HG03095 (cell line): ENCODE measurements around the gene SOX6.
A peak's percentile ranks its signal among the peaks of the same experiment; 100 is the strongest.
"Not testable (repeated sequence)": the region's sequence is repeated elsewhere in the genome, so short reads cannot be mapped to it uniquely, and the experiment has no call there.

Experiments
- ATAC-seq: cut with Tn5 transposase; IDR thresholded peaks from one replicate; pipeline ENCODE4 v1.9.1; 2021; ENCODE audit warnings: moderate library complexity; ENCODE audit not compliant: unreplicated experiment

SOX6 gene

DNA sequence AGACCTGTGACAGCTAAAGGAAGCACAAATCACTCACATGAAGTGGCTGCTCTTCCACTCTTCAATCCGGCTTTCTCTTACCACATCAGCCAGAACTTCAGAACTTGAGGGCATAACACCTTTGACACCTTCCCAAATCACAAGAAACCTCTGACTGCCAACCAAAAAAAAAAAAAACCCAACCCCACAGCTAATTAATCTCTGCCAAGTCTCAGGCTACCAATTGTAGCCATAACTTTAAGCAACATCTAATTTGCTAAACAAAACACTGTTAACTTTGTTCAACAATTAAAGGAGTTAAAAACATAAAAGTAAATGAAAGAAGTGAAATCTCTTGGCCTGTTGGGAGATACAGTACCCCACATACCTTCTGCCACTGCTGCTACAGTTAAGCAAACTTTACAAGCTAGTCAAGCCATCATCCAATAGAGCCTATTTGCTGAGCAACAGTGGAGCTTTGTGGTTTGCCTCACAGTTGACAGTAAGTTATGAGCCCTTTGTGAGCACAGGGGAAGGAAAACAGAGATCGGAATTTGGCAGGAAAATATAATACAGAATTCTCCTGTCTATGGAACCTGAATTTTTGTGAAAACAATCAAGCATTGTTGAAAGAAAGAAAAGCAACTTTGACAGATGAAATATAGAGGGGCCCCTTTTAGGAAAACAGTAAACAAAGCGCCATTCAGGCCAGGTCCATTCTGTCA lies at the start of gene SOX6:
TSS of gene SOX6 (minus strand) at position 490 of the 704 bp plus-strand sequence. CDS start 15,298 bp downstream, outside the sequence.
- no peak for ATAC-seq

DNA sequence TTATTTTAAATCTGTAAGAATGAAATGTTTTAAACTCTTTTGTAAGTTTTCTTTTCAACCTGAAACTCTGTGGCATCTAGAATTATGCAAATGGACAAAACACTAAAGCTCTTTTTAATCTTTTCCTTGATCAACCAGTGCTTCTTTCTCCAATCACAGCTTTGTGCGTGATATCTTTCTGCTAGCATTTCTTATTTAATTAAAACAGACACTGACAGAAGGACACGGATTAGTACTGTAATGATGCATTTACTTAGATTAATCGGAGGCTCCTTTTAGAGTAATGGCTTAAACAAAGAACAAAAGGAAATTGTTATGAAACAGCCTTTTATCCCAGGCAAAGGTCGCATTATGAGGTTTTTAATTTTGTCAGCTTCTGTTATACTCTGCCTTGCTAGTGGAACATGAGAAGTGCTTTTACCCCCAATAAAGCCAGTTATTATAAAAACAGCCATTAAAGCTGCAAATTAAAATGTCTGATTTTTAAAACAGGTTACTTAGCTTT lies 48.5 kb upstream of the SOX6 start:
- ATAC-seq: no peak

DNA sequence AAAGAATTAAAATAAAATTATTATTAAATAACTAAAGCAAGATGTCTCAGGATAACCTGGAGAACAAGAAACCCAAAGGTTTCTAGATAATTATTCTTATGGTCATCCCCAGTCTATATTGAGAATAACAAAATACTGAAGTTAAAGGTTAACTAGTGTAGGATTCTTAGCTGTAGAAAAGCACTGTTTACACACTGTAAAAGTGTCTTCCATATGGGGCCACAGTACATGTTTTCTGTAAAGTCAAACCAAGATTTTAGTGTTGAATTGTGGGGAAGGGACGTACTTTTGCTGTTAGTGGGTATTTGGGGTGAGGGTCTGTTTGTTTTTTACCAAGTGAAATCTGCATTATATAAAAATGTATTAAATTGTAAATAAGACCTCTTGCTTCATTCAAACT lies 47.5 kb upstream of the SOX6 start:
- ATAC-seq: no peak

DNA sequence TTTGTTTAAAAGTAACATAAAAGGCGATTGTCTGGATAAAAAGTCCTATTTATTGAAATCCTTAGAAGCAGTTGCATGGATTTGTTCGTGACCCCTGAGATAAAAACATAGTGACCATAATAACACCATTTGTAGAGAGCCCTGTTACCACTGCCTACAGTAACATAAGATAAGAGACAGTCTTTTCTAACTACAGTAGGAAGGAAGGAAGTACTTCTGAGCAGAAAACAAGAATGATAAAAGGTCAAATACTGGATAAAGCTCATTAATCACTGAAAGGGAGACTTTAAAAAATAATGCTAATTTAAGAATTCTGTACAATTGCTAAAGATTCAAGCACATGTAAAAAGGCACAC lies 47.1 kb upstream of the SOX6 start:
- ATAC-seq: no peak

DNA sequence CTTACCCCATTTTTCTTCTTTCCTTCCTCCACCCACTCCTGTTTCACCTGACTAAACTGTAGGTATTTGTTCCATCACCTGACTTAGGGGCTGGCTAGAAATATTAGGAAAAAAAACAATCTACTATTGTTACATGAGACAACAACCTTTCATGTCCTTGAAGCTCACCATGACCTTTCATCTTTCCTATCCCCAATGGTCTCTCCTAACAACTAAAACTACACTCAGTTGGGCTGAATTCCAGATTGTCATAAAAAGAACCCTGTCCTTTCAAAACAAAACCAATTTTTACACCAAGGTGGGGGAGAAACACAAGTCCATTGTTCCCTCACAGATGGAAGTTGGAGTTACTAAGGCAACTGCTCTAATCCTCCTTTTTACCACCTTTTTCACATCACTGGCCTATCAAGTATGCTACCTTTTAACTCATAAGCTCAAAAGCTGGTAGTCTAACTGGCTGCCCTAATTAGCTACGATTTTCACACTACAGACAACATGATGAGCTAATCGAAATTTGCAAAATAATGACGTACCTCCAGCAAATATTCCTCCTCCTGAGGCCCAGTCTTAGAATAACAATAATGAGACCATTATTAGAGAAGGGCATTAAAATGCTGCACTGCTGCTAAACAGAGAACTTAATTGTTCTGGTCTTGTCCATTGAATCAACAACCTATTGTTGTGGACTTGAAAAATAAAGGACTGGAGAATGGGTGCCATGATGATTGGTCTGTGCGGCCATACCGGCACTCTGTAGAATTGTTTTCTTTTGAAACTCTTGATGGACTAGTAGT lies 46.5 kb upstream of the SOX6 start:
- no peak for ATAC-seq

DNA sequence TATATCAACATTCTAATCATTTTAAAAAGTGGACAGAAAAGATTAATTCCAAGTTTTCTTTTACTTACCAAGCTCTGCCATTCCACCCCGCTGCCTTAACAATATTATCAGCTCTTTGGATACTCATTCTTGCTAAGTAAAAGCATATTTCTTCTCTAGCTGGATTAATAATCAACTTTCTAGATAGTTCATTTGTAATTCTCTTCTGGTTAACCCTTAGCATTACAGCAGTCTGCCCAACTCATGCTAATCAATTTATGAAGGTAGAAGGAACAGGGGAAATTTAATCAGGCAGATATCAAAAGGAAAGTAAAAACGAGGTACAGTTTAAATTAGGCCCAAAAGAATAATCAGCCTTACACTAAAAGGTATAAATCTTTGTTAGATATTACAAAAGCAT lies 41.0 kb upstream of the SOX6 start:
- no peak for ATAC-seq

DNA sequence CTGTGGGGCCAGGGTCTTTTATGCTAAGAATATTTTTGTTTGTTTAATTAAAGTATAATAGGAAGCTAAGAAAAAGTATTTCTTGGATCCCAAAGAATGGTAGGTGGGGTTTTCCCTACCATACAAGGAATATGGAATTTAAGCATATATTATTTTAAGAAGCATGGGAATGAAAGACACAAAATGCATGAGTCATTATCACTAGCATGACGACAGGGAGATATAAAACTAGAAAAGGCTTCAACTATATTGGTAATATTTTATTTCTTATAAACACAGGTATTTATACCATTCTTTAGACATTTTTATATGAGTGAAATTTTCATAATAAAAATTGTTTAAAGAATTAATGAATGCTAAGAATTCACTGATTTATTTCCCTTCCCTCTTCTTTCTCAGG lies 39.3 kb upstream of the SOX6 start:
- no peak for ATAC-seq

DNA sequence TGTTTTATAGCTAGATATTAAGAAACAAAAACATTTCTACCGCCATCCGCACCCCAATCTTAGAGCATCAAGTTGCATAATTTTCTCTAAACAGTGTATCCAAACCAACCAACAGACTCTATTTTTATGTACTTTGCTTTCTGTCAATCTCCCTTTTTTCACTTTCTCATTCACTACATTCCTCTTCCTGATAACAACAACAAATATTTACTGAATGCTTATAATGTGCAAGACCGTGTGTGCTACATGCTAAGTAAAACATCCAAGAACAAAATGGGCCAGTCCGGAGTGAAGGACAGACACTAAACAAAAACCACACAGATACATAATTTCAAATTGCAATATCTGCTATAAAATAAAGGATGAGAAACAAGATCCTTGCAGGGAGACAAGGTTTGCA lies 38.6 kb upstream of the SOX6 start:
- ATAC-seq: no peak

DNA sequence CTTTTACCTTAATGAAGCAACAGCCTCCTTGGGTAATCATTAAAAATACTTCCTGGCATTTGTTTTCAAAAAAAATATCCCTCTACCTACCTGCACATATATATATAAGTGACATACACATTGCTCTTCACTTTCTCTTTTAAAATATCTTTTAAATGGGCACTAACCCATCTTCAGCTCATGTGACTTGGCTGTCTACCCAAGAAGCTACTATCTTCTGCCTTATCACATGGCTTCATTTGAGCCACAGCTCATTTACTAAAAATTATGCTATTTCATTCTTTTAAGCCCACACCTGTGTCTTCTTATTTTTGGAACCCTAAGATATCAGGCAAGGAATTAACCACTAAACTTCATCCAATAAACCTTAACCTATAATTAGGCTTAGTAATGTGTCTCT lies 37.0 kb upstream of the SOX6 start:
- ATAC-seq: no peak

DNA sequence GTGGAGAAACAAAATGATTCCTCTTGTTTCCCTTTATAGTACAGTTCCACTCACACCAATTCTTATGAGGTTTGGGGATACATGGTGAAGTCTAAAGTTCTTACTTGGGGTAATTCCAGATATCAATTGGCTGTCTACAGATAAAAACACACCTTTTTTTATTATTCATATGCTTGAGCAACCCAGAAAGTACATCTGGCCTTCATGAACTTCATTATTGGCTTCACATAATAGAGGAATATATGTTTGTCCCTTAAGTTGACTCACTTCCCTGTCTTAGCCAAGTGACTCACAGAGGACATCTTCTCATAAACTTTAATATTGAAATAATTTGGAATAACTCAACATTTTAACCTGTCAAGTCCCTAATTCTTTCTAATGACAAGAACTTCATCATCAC lies 36.3 kb upstream of the SOX6 start:
- ATAC-seq: no peak

DNA sequence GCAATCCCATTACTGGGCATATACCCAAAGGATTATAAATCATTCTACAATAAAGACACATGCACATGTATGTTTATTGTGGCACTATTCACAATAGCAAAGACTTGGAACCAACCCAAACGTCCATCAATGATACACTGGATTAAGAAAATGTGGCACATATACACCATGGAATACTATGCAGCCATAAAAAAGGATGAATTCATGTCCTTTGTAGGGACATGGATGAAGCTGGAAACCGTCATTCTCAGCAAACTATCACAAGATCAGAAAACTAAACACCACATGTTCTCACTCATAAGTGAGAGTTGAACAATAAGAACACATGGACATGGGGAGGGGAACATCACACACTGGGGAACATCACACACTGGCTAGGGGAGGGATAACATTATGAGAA lies 34.5 kb upstream of the SOX6 start:
- not testable (repeated sequence) for ATAC-seq

DNA sequence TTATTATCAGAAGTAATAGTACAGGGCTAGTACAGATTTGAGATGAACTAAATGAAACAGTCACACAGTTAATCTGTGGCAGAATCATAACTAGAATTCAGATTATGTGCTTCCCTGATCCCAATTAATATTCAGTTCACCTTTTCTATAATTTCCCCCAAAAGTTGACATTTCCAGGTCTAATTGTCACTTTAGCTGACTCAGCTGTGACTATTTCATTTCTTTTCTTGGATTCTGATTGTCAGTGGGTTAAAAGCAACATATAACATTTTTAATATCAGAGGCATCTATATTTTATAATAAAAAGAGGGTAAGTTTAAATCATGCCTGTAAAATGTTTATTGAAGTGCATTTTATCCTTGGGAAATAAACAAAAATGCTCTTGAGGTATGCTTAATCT lies 28.8 kb upstream of the SOX6 start:
- no peak for ATAC-seq

DNA sequence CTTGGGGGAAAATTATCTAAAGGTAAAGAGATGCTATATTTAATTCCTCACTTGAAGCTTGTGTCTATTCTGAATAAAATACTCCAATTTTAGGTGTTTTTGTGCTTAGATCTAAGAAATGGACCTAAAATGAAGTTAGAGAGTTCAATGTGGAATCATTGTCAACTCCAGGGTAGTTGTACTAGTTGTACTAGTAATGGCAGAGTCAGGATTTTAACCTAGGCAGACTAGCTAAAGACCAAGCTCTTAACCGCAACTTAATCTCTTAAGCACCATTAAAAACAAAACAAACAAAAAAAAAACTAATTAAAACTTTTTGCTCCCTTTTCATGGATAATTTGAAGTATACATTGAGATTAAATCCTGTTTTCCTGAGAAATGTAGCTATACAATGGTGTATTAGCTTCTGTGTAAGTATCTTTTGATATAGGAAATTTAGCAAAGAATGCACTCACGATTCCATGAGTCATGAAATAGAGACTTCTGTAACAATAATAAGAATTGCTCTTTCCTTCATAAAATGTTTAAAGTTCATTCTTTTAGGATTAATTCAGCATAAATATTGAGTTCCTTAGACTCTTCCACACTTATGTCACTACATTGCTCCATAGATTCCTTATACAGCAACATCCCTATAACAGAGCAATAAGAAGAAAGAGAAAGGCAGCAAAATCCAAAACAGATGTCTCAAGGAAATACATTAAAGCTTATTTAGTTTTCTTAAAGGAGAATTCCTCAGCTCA lies 26.5 kb upstream of the SOX6 start:
- no peak for ATAC-seq

DNA sequence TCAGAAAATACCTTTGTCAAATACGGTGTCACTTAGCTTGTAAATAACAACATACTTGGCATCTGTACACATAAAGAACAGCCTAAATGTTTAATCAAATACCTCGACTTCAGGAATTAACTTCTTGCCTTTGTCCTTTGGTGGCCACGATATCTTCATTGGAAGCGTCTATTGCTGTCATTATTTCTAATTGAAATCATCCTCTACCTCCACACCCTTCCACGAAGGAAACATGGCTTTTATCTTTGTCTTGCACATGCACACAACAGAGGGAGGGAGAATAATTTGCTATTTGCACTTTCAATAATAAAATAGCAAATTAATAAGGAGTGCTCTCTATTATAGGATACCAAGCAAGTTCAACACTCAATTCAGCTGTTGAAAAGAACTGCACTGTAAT lies 25.8 kb upstream of the SOX6 start:
- ATAC-seq: no peak

DNA sequence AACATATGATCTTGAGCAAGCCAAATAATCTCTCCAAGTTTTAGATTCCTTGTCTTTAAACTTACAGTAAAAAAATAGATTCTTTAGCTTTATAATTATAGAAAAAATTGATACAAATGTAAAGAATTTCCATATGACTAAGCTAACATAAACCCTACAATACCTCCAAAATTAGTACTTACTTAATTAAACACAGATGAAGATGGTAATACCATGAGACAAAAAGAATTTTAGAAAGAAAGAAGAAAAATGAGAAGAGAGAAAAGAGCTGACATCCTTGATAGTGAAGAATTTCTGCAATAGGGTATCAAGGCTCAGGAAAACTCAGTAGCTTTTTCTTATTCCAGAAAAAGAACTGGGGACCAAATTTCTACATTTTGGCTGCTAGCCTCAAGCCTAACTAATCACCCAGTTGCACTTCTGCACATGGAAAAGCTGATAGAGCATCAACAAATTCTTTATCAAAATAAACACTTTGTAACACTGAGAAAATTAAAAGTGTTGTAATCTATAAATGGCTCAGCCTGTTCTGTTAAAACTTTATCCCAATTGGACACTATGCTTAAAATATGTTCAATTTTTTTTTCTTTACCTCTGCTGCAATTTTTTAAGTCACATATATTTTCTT lies 24.7 kb upstream of the SOX6 start:
- ATAC-seq: no peak

DNA sequence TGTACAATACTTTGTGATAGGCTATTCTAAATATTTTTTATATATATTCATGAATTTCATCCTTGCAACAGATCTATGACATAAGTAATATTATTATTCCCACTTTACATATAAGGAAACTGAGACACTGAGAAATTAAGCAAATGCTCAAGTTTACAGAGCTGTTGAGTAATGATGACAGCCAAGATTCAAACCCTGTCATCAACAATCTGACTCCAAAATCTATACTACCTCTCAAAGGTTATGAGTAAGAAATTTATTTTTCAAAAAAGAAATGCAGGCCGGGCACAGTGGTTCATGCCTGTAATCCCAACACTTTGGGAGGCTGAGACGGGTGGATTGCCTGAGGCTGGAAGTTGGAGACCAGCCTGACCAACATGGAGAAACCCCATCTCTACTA lies 22.6 kb upstream of the SOX6 start:
- no peak for ATAC-seq

DNA sequence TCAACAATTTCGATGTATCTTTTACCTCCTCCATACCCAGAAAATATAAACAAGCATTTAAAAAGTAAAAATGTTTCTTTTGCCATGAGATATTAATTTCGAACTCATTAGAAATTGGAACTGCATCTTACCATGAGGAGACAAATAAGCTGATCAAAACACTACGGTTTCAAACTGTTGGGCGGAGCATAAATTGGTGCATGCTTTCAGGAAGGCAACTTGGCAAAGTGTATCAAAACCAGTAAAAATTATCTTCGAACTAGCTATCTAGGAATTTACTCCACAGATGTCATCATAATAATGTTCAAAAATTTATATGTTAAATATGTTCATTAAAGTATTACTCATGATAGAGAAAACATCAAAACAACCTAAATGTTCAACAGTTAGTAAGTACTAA lies 21.4 kb upstream of the SOX6 start:
- ATAC-seq: no peak

DNA sequence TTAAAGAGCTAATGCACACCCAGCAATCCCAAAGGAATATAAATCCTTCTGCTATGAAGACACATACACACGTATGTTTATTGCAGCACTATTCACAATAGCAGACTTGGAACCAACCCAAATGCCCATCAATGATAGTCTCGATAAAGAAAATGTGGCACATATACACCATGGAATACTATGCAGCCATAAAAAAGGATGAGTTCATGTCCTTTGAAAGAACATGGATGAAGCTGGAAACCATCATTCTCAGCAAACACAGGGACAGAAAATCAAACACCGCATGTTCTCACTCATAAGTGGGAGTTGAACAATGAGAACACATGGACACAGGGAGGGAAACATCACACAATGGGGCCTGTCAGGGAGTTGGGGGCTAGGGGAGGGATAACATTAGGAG lies 19.3 kb upstream of the SOX6 start:
- ATAC-seq: not testable (repeated sequence)

DNA sequence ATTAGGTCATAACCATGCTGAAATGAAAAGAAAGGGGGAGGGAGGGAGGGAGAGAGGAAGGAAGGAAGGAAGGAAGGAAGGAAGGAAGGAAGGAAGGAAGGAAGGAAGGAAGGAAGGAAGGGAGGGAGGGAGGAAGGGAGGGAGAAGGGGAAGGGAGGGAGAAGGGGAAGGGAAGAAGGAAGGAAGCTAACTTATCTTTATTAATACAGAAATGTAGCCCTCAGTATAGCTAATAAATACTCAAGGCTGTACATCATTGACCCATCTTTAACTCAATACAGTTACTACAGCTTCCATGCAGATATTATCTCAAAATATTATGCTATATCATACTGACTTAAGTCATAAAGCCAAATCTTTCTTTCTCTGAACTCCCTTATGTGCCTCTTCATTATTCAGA lies 17.4 kb upstream of the SOX6 start:
- no peak for ATAC-seq

DNA sequence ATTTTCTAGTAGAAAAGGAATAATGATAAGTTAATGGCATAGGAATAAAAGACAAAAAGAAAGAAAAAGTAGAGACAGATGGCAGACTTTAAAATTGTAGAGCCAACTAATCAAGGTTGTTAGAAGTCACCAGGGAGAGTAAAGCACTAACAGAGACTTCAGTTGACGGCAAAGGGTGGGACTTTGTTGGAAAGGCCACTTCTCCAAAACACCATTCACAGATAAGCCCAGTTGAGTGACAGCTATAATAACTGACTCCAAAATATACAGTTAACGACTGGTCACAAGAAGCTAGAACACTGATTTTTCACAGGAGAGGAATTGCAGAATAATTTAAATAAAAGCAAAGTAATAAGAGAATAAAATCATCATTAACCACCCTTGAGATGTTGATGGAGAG lies 16.0 kb upstream of the SOX6 start:
- ATAC-seq: no peak

DNA sequence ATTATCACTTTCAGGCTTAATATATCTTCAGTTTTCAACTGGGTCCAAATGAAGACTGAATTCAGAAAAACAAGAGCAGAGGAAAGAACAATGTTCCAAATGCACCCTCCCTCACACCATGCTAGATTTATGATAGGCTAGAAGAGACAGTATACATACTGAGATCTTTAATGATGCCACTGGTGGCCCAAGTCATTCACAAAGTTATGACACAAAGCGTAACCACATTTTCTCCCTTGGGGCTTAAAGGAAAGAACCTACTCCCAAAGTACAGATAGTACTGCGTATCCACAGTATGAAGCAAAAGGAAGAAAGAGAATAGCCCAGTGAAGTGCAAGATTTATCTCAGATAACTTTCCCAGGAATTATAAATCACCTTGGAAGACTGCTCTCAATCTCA lies 10.9 kb upstream of the SOX6 start:
- ATAC-seq: peak; percentile 57
